M059J (cell line): ENCODE results near the gene PRR5L. TPM values are rescaled to one million over a fixed set of nuclear protein-coding genes. Genes with fewer than 3 reads are reported as not detected.
A peak's percentile ranks its signal among the peaks of the same experiment; 100 is the strongest.

Experiments
- DNase-seq: peaks from one replicate; pipeline ENCODE4 v3.0.0-alpha.2; 2012; ENCODE audit warnings: low read depth
- total RNA-seq: library from RNA; depleted of rRNA; stranded (reverse); fragments of >200 nt; shearing (Covaris generic); gene quantifications from 2 replicates; pipeline ENCODE4 v1.2.3, GENCODE V29; 2014

PRR5L gene
- total RNA-seq, 1 experiment from 2014 or later: 72.9 TPM

DNA sequence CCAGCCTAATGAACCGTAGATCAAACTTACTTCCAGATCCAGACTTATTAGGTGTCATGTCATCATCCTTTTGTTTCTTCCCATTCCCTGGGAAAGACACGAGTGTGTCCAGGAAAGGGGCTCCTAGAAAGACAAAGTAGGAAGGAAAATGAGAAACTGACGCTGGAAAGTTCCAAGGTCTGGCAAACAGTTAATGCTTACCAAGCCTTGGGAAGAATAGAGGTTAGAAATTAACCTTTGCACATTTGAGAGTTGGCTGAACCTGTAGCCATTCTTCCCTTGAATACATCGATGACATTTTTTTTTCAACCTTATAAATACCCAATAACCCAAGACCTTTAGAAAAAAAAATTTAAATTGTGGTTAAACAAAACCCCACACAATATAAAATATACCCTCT, 136.7 kb downstream of the PRR5L start:
- no peak for DNase-seq

GRCh38 chr11:36436064-36436463, 140.0 kb downstream of the PRR5L start:
- DNase-seq: no peak

GRCh38 chr11:36436589-36436988, 140.5 kb downstream of the PRR5L start:
- DNase-seq: no peak

- DNase-seq: no peak
Observed at GRCh38 chr11:36437413-36437812, 141.3 kb downstream of the PRR5L start.

GRCh38 chr11:36438126-36438525, 142.0 kb downstream of the PRR5L start:
- no peak for DNase-seq

- DNase-seq: no peak
Observed at GRCh38 chr11:36441610-36442208, 145.6 kb downstream of the PRR5L start.

GRCh38 chr11:36443661-36444060, 147.6 kb downstream of the PRR5L start:
- no peak for DNase-seq

DNA sequence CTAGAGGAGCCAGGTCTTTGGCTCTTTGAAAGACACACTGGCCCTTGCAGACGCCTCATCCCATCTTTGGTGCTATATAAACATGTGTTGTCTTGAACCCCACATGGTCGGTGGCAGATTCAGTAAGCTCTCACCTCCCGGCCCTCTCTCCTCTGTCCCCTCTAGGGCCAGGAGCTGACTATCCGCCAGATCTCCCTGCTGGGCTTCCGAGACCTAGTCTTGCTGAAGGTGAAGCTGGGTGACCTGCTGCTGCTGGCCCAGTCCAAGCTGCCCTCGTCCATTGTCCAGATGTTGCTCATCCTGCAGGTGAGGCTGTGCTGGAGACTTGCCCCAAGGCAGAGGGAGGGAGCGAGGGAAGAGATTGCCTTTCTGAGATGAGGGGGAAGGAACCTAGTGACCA, 150.0 kb downstream of the PRR5L start:
- no peak for DNase-seq

- peak; percentile 51 for DNase-seq
Observed at GRCh38 chr11:36447514-36447913, 151.4 kb downstream of the PRR5L start.

- peak; percentile 35 for DNase-seq
Observed at GRCh38 chr11:36447947-36448346, 151.9 kb downstream of the PRR5L start.

DNA sequence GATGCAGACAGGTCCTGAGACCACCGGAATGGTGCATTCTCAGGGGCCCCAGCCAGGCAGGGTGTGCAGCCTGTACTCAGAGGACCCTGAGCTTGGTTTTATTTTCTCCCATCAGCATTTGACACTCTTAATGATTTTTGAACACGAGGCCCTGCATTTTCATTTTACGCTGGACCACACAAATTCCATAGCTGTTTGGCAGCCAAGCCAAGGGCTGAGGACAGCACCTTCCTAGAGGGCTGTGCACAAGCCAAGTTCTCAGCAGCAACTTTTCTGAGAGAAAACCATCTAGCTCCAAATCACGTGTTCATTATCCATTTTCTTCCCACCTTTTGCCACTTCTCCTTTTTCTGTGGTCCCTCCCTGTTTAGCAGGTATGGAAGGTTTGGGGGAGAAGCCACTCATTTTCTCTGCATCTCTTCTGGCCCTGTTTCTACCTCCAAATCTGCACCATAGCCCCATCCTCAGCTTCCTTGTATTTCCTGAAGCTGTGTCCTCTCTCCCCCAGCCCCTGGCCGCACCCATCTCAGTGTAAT, 153.5 kb downstream of the PRR5L start:
- DNase-seq: no peak

GRCh38 chr11:36450110-36450572, 154.1 kb downstream of the PRR5L start:
- no peak for DNase-seq

GRCh38 chr11:36451045-36451444, 155.0 kb downstream of the PRR5L start:
- DNase-seq: no peak

- DNase-seq: no peak
Observed at GRCh38 chr11:36451681-36452080, 155.6 kb downstream of the PRR5L start.

GRCh38 chr11:36452236-36452940, 156.3 kb downstream of the PRR5L start:
- peak; percentile 90 for DNase-seq

- DNase-seq: peak; percentile 83
Observed at GRCh38 chr11:36452961-36453360, 156.9 kb downstream of the PRR5L start.

GRCh38 chr11:36453678-36454077, 157.6 kb downstream of the PRR5L start:
- peak; percentile 71 for DNase-seq

DNA sequence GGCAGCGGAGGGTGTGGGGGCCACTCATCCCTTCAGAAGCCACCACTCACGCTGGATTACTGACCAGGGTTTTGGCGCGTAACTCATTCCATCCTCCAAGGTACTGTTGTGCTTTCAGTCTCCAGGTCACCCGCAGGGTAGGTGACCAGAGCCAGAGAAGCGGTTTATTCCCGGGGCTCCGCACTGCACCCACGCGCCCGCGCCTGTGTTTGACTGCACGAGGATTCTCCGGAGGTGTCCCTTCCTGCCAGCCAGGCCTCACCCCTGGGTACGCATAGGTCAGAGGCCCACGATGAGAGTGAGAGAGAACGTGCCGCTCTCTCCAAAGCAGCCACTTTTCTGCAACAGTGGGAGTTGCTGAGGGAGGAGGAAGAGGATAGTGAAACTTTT, 158.5 kb downstream of the PRR5L start:
- no peak for DNase-seq

DNA sequence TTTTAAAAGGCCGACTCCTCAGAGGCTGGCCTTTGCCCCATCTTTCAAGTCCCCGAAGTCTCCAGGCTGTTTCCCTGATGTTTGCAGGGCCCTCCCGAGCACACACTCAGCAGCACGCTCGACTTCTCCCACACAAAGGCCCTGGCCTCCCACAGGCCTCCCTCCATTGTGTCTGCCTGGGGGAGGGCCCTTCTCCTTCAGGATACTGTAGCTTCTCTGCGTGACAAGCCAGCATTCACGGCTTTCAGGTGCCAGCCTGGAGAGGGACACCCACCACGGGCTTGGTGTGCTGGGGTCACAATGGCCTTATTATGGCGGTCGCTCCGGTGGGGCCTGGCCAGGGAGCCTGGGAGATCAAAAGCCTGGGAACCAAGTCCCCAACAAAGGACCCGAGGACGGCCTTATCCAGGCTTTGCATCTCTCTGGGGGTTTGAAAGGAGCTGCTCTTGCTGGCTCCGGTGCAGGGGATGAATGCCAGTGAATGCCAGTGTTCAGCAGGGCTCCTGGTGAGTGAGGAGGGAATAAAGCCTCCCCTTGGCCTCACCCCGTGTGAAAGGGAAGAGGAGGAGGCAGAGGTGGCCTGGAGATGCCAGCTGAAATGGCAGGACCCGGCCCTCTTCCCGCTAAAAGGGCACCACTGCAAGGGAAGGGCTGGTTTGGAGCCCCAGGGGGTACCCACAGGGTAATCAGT, 159.0 kb downstream of the PRR5L start:
- DNase-seq: peak; percentile 79

GRCh38 chr11:36455658-36456111, 159.6 kb downstream of the PRR5L start:
- peak; percentile 100 for DNase-seq

DNA sequence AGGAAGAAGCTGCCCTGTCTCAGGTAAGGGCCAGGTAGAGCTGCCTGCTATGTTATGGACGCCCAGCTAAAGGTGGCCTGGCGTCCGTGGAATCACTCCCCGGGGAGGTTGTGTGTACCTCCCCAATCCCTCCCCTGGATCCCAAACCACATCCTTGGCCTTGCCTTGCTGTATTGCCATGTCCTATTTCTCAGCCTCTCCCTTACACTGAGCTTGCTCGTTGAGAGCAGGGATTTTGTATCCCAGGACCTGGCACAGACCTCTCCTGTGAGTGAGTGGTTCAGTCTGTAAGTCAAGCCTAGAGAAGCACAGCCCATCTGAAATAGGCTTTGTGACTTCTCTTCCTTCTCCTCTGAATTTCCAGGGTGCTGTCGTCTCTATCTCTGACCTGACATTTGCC, 160.1 kb downstream of the PRR5L start:
- DNase-seq: no peak

- DNase-seq: no peak
Observed at GRCh38 chr11:36458129-36458915, 162.2 kb downstream of the PRR5L start.
